IMR-90 (cell line): ENCODE data around the gene SLC15A1. TPM values are rescaled to one million over a fixed set of nuclear protein-coding genes. Genes with fewer than 3 reads are reported as not detected.

Experiments used
- ATAC-seq: fragments of 200-7000 bp; cut with Tn5 transposase; 2 replicates; pipeline ENCODE4 v1.9.1; 2020; ENCODE audit warnings: low read depth, mild to moderate bottlenecking, moderate library complexity
- BruUV-seq: library from RNA; stranded (reverse); fragments of 400-500 nt; replicated peaks from 2 replicates; lab custom pipeline; 2021; lab: Mats Ljungman, UMichigan
- CTCF ChIA-PET: fragments of 300-600 bp; formaldehyde crosslinking; extraction: SDS; loops from one replicate; lab custom pipeline; 2021; ENCODE audit warnings: antibody characterized with exemption; lab: Yijun Ruan, JAX
- POLR2A ChIA-PET: fragments of 300-600 bp; sonication (Branson Sonifier 250); formaldehyde crosslinking; loops from one replicate; lab custom pipeline; 2022; ENCODE audit warnings: antibody characterized with exemption; ENCODE audit not compliant: unreplicated experiment; lab: Charles Lee
- DNase-seq: peaks from one replicate; pipeline ENCODE4 v3.0.0; 2013
- H2AFZ ChIP-seq: replicated peaks from 2 replicates; pipeline ENCODE3; 2013; ENCODE audit warnings: low read length, mild to moderate bottlenecking; ENCODE audit not compliant: poor library complexity
- H2AK5ac ChIP-seq: 2 replicates; pipeline ENCODE4 v1.6.1; 2013; ENCODE audit warnings: low read depth, low read length, inconsistent platforms
- H2AK9ac ChIP-seq: replicated peaks from 2 replicates; pipeline ENCODE3; 2013; ENCODE audit warnings: mild to moderate bottlenecking, low read depth, low read length, moderate library complexity; ENCODE audit not compliant: poor library complexity
- H2BK120ac ChIP-seq: 2 replicates; pipeline ENCODE4 v1.6.1; 2013; ENCODE audit warnings: low read depth, low read length, inconsistent platforms
- H2BK15ac ChIP-seq: 3 replicates; pipeline ENCODE4 v1.6.1; 2013; ENCODE audit warnings: low read depth, low read length, inconsistent platforms
- H2BK20ac ChIP-seq: 2 replicates; pipeline ENCODE4 v1.6.1; 2013; ENCODE audit warnings: low read depth, mild to moderate bottlenecking, inconsistent platforms, low read length, moderate library complexity
- H2BK5ac ChIP-seq: 2 replicates; pipeline ENCODE4 v1.6.1; 2013; ENCODE audit warnings: mild to moderate bottlenecking, low read depth, low read length, inconsistent platforms; ENCODE audit not compliant: poor library complexity, severe bottlenecking
- H3K14ac ChIP-seq: replicated peaks from 2 replicates; pipeline ENCODE4 v1.6.1; 2013; ENCODE audit warnings: low read depth, low read length, inconsistent platforms
- H3K18ac ChIP-seq: 2 replicates; pipeline ENCODE4 v1.6.1; 2013; ENCODE audit warnings: low read depth, low read length, control low read depth
- H3K23ac ChIP-seq: 2 replicates; pipeline ENCODE4 v1.6.1; 2013; ENCODE audit warnings: low read depth, low read length, inconsistent platforms
- H3K27ac ChIP-seq: 2 replicates; pipeline ENCODE4 v1.5.1; 2013; ENCODE audit warnings: mild to moderate bottlenecking, control low read depth, low read length; ENCODE audit not compliant: insufficient read depth
- H3K27me3 ChIP-seq: 2 replicates; pipeline ENCODE4 v1.6.1; 2013; ENCODE audit warnings: low read length; ENCODE audit not compliant: control insufficient read depth, insufficient read depth
- H3K36me3 ChIP-seq: 2 replicates; pipeline ENCODE4 v1.6.1; 2013; ENCODE audit warnings: low read length, mixed read lengths; ENCODE audit not compliant: control insufficient read depth, insufficient read depth
- H3K4ac ChIP-seq: 2 replicates; pipeline ENCODE4 v1.6.1; 2013; ENCODE audit warnings: low read depth, low read length, inconsistent platforms
- H3K4me1 ChIP-seq: 2 replicates; pipeline ENCODE4 v1.6.1; 2013; ENCODE audit warnings: low read length, mixed read lengths; ENCODE audit not compliant: control insufficient read depth, insufficient read depth
- H3K4me2 ChIP-seq: 2 replicates; pipeline ENCODE4 v1.6.1; 2013; ENCODE audit warnings: low read depth, mild to moderate bottlenecking, control low read depth, low read length, moderate library complexity
- H3K4me3 ChIP-seq: 2 replicates; pipeline ENCODE4 v1.5.1; 2013; ENCODE audit warnings: low read depth, mild to moderate bottlenecking, control low read depth, low read length, moderate library complexity; ENCODE audit not compliant: insufficient read depth
- H3K56ac ChIP-seq: 2 replicates; pipeline ENCODE4 v1.6.1; 2013; ENCODE audit warnings: low read length, inconsistent platforms; ENCODE audit not compliant: insufficient read depth; ENCODE audit errors: extremely low read depth
- H3K79me1 ChIP-seq, 2 experiments: 2 replicates each; pipeline ENCODE4 v1.6.1; 2013; ENCODE audit warnings: low read length in 2 of 2, inconsistent platforms in 1 of 2, low read depth in 1 of 2
- H3K9ac ChIP-seq: 2 replicates; pipeline ENCODE4 v1.6.1; 2013; ENCODE audit warnings: low read depth, low read length, control low read depth
- H3K9me1 ChIP-seq: 2 replicates; pipeline ENCODE4 v1.6.1; 2013; ENCODE audit warnings: low read length, inconsistent platforms; ENCODE audit not compliant: insufficient read depth
- H3K9me3 ChIP-seq: 2 replicates; pipeline ENCODE4 v1.6.1; 2013; ENCODE audit warnings: low read length; ENCODE audit not compliant: control insufficient read depth, insufficient read depth
- H4K20me1 ChIP-seq: 2 replicates; pipeline ENCODE4 v1.6.1; 2013; ENCODE audit warnings: low read length, inconsistent platforms; ENCODE audit not compliant: insufficient read depth
- H4K5ac ChIP-seq: 2 replicates; pipeline ENCODE4 v1.6.1; 2013; ENCODE audit warnings: mild to moderate bottlenecking, low read depth, low read length, control low read depth
- H4K8ac ChIP-seq, 2 experiments: 2 replicates each; pipeline ENCODE4 v1.6.1; 2013; ENCODE audit warnings: low read depth in 2 of 2, low read length in 2 of 2, control low read depth in 1 of 2, inconsistent platforms in 1 of 2
- H4K91ac ChIP-seq: 2 replicates; pipeline ENCODE4 v1.6.1; 2013; ENCODE audit warnings: low read depth, low read length, inconsistent platforms; ENCODE audit not compliant: insufficient read depth
- CEBPB ChIP-seq: IDR thresholded peaks from 2 replicates; pipeline ENCODE4 v1.6.1; 2012; ENCODE audit warnings: low read depth, low read length, improper control_type of control experiment
- FOS ChIP-seq: fragments of 150-350 bp; IDR thresholded peaks from 2 replicates; pipeline ENCODE4 v1.6.1; 2016; ENCODE audit warnings: low read depth, low read length
- MAFK ChIP-seq: IDR thresholded peaks from 2 replicates; pipeline ENCODE4 v1.6.1; 2012; ENCODE audit warnings: low read depth, low read length, improper control_type of control experiment
- MXI1 ChIP-seq: IDR thresholded peaks from 2 replicates; pipeline ENCODE4 v1.6.1; 2012; ENCODE audit warnings: low read depth, mild to moderate bottlenecking, low read length, moderate library complexity, borderline replicate concordance
- WGBS, 2 experiments: methylation state at CpG; one replicate each; pipeline versions ENCODE4 v1.1.5 to v1.1.7; 2013; ENCODE audit warnings: missing lambda C conversion rate in 2 of 2; ENCODE audit not compliant: insufficient read length in 1 of 2; ENCODE audit errors: extremely low coverage in 2 of 2; 5-methylcytosine and 5-hydroxymethylcytosine counted together
- dilution Hi-C: fragments of 300-500 bp; cut with HindIII; formaldehyde crosslinking; loops from one replicate; pipeline ENCODE4 v1.14.3; 2018; ENCODE audit warnings: low sequenced_read_pairs; ENCODE audit not compliant: unreplicated experiment
- in situ Hi-C: fragments of 300-500 bp; cut with MboI; formaldehyde crosslinking; loops from 3 replicates; pipeline ENCODE4 v1.14.3; 2019; ENCODE audit warnings: low sequenced_read_pairs, inconsistent platforms, mixed read lengths
- intact Hi-C: fragments of 100-400 bp; cut with micrococcal nuclease; formaldehyde crosslinking; loops from 2 replicates; pipeline ENCODE4 v1.10.0; 2022
- polyA plus RNA-seq, 3 experiments: library from polyadenylated mRNA; depleted of rRNA; stranded (reverse); fragments of >200 nt; gene quantifications; 2 replicates each; pipeline ENCODE4 v1.2.3, GENCODE V29; 2012; ENCODE audit warnings: low replicate concordance in 1 of 3
- total RNA-seq: library from RNA; depleted of rRNA; stranded (reverse); fragments of >200 nt; gene quantifications from 2 replicates; pipeline ENCODE4 v1.2.3, GENCODE V29; 2012

The SLC15A1 gene
- total and polyA plus RNA-seq, 2 of the 4 experiments (the other 2 are of a cell fraction): not detected

DNA sequence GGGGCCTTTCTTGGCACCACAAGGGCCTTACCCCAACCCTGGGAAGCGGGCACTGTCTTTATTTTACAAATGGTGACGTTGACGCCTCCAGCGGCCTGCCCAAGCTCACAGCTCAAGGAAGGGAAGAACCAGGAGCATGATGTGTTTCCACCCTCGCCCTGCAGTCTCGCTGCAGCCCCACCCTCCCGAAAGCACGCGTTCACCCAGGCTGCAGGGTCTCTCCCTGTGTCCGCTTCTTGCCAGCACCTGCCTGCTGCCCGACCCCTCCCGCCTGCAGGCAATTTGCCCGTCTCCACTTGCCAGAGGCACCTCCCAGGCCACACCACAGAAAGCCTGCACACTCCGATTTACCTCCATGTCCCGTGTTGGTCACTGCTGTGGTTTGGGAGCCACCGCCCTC lies 76.6 kb downstream of the SLC15A1 start:
- H4K8ac ChIP-seq: no peak overlapping the region
- no peak overlapping the region for H3K27ac ChIP-seq
- H3K18ac ChIP-seq: no peak overlapping the region
- H2BK15ac ChIP-seq: no peak overlapping the region
- H3K14ac ChIP-seq: no peak overlapping the region
- H3K4me1 ChIP-seq: peaks cover 6% of the 10 kb centered on the region; the same call in 1 of the 2 replicates
- ChIA-PET POLR2A (no interaction called here), CTCF (no interaction called here)
- H2BK20ac ChIP-seq: no peak overlapping the region
- in situ Hi-C loops (no loop called here), dilution Hi-C loops (no loop called here), intact Hi-C loops (loop anchor here (10.0 kb wide), 1 partner anchor 531 kb away; the partner anchor contains the start of gene FARP1)
- no peaks in the 10 kb centered on the region for H3K36me3 ChIP-seq
- H3K56ac ChIP-seq: no peak overlapping the region
- no peak overlapping the region for H3K9ac ChIP-seq
- H2AK5ac ChIP-seq: no peak overlapping the region
- H3K79me1 ChIP-seq: no peaks in the 10 kb centered on the region
- peaks cover 4% of the 10 kb centered on the region for H3K27me3 ChIP-seq
- no peak overlapping the region for H4K5ac ChIP-seq
- no peak overlapping the region for H3K4me3 ChIP-seq
- H2BK5ac ChIP-seq: no peak overlapping the region
- TF ChIP-seq FOS: no peak
- TF ChIP-seq CEBPB: no peak
- no peak for TF ChIP-seq MXI1
- TF ChIP-seq MAFK: no peak
- H3K4ac ChIP-seq: no peak overlapping the region
- DNase-seq (no peak), ATAC-seq (no peak)
- H3K23ac ChIP-seq: no peak overlapping the region
- no peak overlapping the region for H3K4me2 ChIP-seq
- no peak overlapping the region for H2AK9ac ChIP-seq
- H4K91ac ChIP-seq: no peak overlapping the region
- no TSS peak for BruUV-seq
- H2AFZ ChIP-seq: no peak overlapping the region
- no peaks in the 10 kb centered on the region for H4K20me1 ChIP-seq
- no peaks in the 10 kb centered on the region for H3K9me3 ChIP-seq
- H2BK120ac ChIP-seq: no peak overlapping the region
- 87% methylated on average over 7 of the region's 16 CpGs; no CpG with 5 or more reads in 1 of the 2 experiments for WGBS, 2 experiments
- no peaks in the 10 kb centered on the region for H3K9me1 ChIP-seq
